Ovary (tissue), 9 donors: ENCODE data around the gene KCNK4. TPM values are rescaled to one million over a fixed set of nuclear protein-coding genes. Genes with fewer than 3 reads are reported as not detected.
"Not testable (repeated sequence)": the region's sequence is repeated elsewhere in the genome, so short reads cannot be mapped to it uniquely, and the experiment has no call there.

ENCODE experiments used
- DNase-seq, 5 donors: peaks; one replicate each; pipeline ENCODE4 v3.0.0-alpha.2; 2019 to 2020
- H3K27ac ChIP-seq, 2 donors: fragments of 200-600 bp; one replicate each; pipeline versions ENCODE4 v1.5.1 to v1.8.0; 2019 to 2022
- H3K27me3 ChIP-seq: fragments of 200-600 bp; one replicate; pipeline ENCODE4 v1.8.0; 2022
- H3K36me3 ChIP-seq: fragments of 200-600 bp; sonication (generic); one replicate; pipeline ENCODE4 v1.5.1; 2019
- H3K4me1 ChIP-seq: one replicate; pipeline ENCODE4 v1.8.1; 2013; ENCODE audit warnings: mild to moderate bottlenecking, moderate library complexity; ENCODE audit not compliant: insufficient read depth
- H3K4me3 ChIP-seq: fragments of 200-600 bp; sonication (generic); one replicate; pipeline ENCODE4 v1.5.1; 2017
- H3K9me3 ChIP-seq, 2 donors: fragments of 200-600 bp in 1 of 2; sonication (generic) in 1 of 2; one replicate each; pipeline versions ENCODE4 v1.5.1 to v1.8.1; 2013 to 2019; ENCODE audit warnings: mild to moderate bottlenecking in 1 of 2, moderate library complexity in 1 of 2
- CTCF ChIP-seq, 3 donors: fragments of 450-650 bp in 2 of 3; fragments of 200-600 bp in 1 of 3; IDR thresholded peaks; one replicate each; pipeline versions ENCODE4 v1.5.1 to v1.8.0; 2016 to 2022; ENCODE audit warnings: antibody characterized with exemption in 3 of 3, mild to moderate bottlenecking in 1 of 3
- EP300 ChIP-seq: sonication (generic); formaldehyde crosslinking; IDR thresholded peaks from one replicate; pipeline ENCODE4 v1.6.1; 2017; ENCODE audit warnings: antibody characterized with exemption
- POLR2A ChIP-seq: fragments of 450-650 bp; IDR thresholded peaks from one replicate; pipeline ENCODE4 v1.6.1; 2017; ENCODE audit warnings: antibody characterized with exemption, mild to moderate bottlenecking, moderate library complexity
- WGBS, 3 donors: extraction: QIAGEN DNeasy Blood & Tissue Kit in 1 of 3; methylation state at CpG; one replicate each; pipeline versions ENCODE4 v1.1.5 to v1.1.7; 2013 to 2017; 5-methylcytosine and 5-hydroxymethylcytosine counted together
- intact Hi-C, 4 donors: fragments of 100-400 bp; cut with DNase I; formaldehyde crosslinking; loops; one replicate each; pipeline versions ENCODE4 v1.11.0 to v1.15.1; 2022 to 2023
- polyA plus RNA-seq, 2 donors: library from polyadenylated mRNA; stranded (reverse); fragments of 200-250 nt in 1 of 2; fragments of 350-450 nt in 1 of 2; fragmentation: Illumina TruSeq in 1 of 2; extraction: RNeasy Lipid Tissue Mini Kit (QIAGEN cat#74804) in 1 of 2; gene quantifications; one replicate each; pipeline ENCODE4 v1.2.3, GENCODE V29; 2013 to 2014
- total RNA-seq, 7 donors: library from RNA; depleted of rRNA in 2 of 7; stranded (reverse); fragments of >200 nt in 2 of 7; fragmentation: NEBNext Ultra II Directional in 3 of 7; extraction: Animal tissue kit (Norgen Biotek cat#: 25700) in 3 of 7; gene quantifications; one replicate each; pipeline versions ENCODE4 v1.1.0 to v1.2.4, GENCODE V29; 2016 to 2023
- donor health status: DM: no; HTN: no; CAD: no; lungs with moderate emphysema.
- donor health status: DM: no; HTN: no; CAD: no.
- donor health status: Bipolar disorder and iron deficiency.
- donor health status: DM: yes; HTN: yes; CAD: no.
- donor health status: DM: no; HTN: no; CAD: no.
- donor health status: DM: yes; HTN: yes; CAD: no.

The KCNK4 gene
- total and polyA plus RNA-seq, 9 donors: not detected

GRCh38 chr11:64306876-64307622, 15.9 kb downstream of the KCNK4 start:
- Histone ChIP-seq H3K27me3 (no peaks in the 10 kb centered on the region), H3K4me1 (peaks cover 8% of the 10 kb centered on the region), H3K4me3 (peak overlapping the region; percentile 48), H3K27ac (no peak overlapping the region), H3K9me3 (no peaks in the 10 kb centered on the region), H3K36me3 (no peaks in the 10 kb centered on the region)
- DNase-seq: peak in 4 of 5 donors; percentile 54 to 61 (median 57)
- 75 to 78% (median 75%) methylated on average over 15 of the region's 15 CpGs for WGBS, 3 donors
- TF ChIP-seq CTCF (IDR thresholded peaks at IDR 0.05): no peak
- TF ChIP-seq POLR2A: no peak
- no peak for TF ChIP-seq EP300
- intact Hi-C loops: loop anchor here in 1 of 4 donors (5.0 kb wide), 1 partner anchor 65 kb away; the partner anchor contains the start of gene FKBP2

DNA sequence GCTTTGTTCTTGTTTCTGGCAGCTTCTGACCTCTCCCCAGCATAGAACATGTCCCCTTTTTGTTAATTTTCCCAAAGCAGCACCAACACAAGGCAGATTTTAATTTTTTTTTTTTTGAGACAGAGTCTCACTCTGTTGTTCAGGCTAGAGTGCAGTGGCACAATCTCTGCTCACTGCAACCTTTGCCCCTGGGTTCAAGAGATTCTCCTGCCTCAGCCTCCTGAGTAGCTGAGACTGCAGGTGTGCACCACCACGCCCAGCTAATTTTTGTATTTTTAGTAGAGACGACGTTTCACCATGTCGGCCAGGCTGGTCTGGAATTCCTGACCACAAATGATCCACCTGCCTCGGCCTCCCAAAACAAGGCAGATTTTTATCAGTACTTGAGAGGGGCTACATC, 16.7 kb downstream of the KCNK4 start:
- not testable (repeated sequence) for H3K4me3 ChIP-seq, DNase-seq, H3K27me3 ChIP-seq, H3K9me3 ChIP-seq, H3K36me3 ChIP-seq, H3K4me1 ChIP-seq, H3K27ac ChIP-seq
- 92 to 95% (median 94%) methylated on average over 5 of the region's 5 CpGs for WGBS, 3 donors
- intact Hi-C loops: loop anchor here in 1 of 4 donors (5.0 kb wide), 1 partner anchor 65 kb away; the partner anchor contains the start of gene FKBP2

DNA sequence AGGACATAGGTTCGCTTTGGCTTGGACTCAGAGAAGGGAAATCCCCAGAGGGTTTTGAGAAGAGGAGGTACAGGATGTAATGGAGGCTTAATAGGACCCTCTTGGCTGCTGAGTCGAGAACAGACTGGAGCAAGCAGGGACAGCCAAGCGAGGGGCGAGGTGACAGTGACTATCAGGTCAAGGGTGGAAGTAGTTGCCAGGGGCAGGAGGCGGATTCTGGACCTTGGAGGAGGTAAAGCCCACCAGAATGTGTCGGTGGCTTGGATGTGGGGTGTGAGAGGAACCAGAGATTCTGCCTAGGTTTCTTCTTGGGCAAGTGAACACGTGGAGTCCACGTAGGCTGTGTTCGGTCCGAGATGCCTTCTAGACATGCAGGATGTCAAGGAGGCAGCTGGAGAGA, 21.8 kb downstream of the KCNK4 start:
- intact Hi-C loops: no loop called here
- Histone ChIP-seq H3K36me3 (no peaks in the 10 kb centered on the region), H3K4me1 (peaks cover 2% of the 10 kb centered on the region), H3K27ac (peak overlapping the region in 1 of 2 donors; percentile 74), H3K9me3 (no peaks in the 10 kb centered on the region), H3K27me3 (no peaks in the 10 kb centered on the region), H3K4me3 (no peak overlapping the region)
- WGBS, 3 donors: 87 to 91% (median 91%) methylated on average over 10 of the region's 10 CpGs
- TF ChIP-seq CTCF (IDR thresholded peaks at IDR 0.05): no peak
- TF ChIP-seq POLR2A: no peak
- TF ChIP-seq EP300: no peak
- peak in 1 of 5 donors; percentile 33 for DNase-seq

DNA sequence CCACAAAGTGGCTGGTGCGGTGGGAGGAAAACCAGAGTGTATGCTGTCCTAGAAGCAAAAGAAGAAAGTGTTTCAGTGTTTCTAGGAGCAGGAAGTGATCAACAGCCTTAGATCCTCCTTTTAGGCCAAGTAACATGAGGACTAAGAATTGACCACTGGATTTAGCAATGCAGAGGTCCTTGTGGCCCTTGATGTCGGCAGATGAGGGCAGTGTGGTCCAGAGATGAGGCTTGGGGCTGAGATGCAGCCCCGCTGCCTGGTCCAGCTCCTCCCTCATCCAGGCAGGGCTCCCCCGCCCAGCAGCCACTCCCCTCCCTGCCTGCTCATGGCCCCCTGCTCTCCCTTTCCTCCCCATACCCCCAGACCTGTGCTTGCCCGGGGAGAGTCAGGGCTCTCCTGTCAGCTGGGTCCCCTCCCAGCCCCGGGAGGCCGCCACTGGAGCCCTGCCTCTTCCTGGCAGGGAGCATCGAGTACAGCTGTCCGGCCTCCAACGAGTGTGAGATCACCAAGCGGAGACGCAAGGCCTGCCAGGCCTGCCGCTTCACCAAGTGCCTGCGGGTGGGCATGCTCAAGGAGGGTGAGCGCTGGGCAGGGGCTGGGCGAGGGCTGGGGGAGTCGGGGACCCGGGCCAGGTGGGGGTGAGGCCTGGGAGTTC, 22.5 kb downstream of the KCNK4 start:
- 32 to 62% (median 36%) methylated on average over 17 to 18 of the region's 18 CpGs for WGBS, 3 donors
- intact Hi-C loops: no loop called here
- peak in 4 of 5 donors; percentile 60 to 78 (median 71) for DNase-seq

More for the DNA sequence above, 22.5 kb downstream of the KCNK4 start:
- peak overlapping the region in 1 of 2 donors; percentile 74 for H3K27ac ChIP-seq
- TF ChIP-seq CTCF (IDR thresholded peaks at IDR 0.05) (no peak), EP300 (no peak), POLR2A (no peak)
- no peak overlapping the region for H3K4me3 ChIP-seq
- H3K9me3 ChIP-seq: no peaks in the 10 kb centered on the region
- peaks cover 2% of the 10 kb centered on the region for H3K4me1 ChIP-seq
- no peaks in the 10 kb centered on the region for H3K36me3 ChIP-seq
- H3K27me3 ChIP-seq: no peaks in the 10 kb centered on the region
